ENCODE results near the gene ALOX15B.

Gene ALOX15B

GRCh38 chr17:8056976-8057625 is 18.2 kb downstream of the ALOX15B start:
- TF ChIP-seq GATA2 (IDR thresholded peaks at IDR 0.05; ENCODE audit: low read depth, low read length) = no peak
- no peak for TF ChIP-seq GATA3 (IDR thresholded peaks at IDR 0.05; ENCODE audit: low read depth, low read length)

DNA sequence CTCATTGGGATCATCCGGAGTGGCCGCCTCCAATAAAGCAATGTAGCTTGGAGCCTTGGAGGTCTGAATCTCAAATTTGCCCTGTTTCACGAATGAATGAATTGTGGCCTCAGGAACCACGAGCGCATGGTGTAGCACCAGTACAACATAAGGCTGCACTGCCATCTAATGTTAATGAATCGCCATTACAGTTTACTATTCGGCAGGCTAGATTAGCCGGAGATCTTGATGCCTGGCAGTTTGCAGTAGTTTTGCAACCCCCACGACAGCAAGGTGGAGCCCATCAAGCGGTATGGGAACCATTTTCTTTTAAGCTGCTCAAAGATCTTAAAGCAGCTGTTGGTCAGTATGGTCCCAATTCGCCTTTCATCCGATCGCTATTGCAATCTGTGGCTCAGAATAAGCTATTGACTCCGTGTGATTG is 18.8 kb downstream of the ALOX15B start:
- TF ChIP-seq GATA2 (IDR thresholded peaks at IDR 0.05; ENCODE audit: low read depth, low read length) = no peak
- no peak for TF ChIP-seq GATA3 (IDR thresholded peaks at IDR 0.05; ENCODE audit: low read depth, low read length)

GRCh38 chr17:8059131-8059530 is 20.3 kb downstream of the ALOX15B start:
- no peak for TF ChIP-seq GATA2 (IDR thresholded peaks at IDR 0.05; ENCODE audit: low read depth, low read length)
- TF ChIP-seq GATA3 (IDR thresholded peaks at IDR 0.05; ENCODE audit: low read depth, low read length) = no peak

- TF ChIP-seq GATA2 (IDR thresholded peaks at IDR 0.05; ENCODE audit: low read depth, low read length) (no peak), GATA3 (IDR thresholded peaks at IDR 0.05; ENCODE audit: low read depth, low read length) (no peak)
These were observed 21.4 kb downstream of the ALOX15B start for GRCh38 chr17:8060274-8060673.

GRCh38 chr17:8062435-8062806 is 23.6 kb downstream of the ALOX15B start:
- no peak for TF ChIP-seq GATA2 (IDR thresholded peaks at IDR 0.05; ENCODE audit: low read depth, low read length)
- no peak for TF ChIP-seq GATA3 (IDR thresholded peaks at IDR 0.05; ENCODE audit: low read depth, low read length)

GRCh38 chr17:8062807-8063483 is 24.1 kb downstream of the ALOX15B start:
- no peak for TF ChIP-seq GATA3 (IDR thresholded peaks at IDR 0.05; ENCODE audit: low read depth, low read length)
- no peak for TF ChIP-seq GATA2 (IDR thresholded peaks at IDR 0.05; ENCODE audit: low read depth, low read length)

DNA sequence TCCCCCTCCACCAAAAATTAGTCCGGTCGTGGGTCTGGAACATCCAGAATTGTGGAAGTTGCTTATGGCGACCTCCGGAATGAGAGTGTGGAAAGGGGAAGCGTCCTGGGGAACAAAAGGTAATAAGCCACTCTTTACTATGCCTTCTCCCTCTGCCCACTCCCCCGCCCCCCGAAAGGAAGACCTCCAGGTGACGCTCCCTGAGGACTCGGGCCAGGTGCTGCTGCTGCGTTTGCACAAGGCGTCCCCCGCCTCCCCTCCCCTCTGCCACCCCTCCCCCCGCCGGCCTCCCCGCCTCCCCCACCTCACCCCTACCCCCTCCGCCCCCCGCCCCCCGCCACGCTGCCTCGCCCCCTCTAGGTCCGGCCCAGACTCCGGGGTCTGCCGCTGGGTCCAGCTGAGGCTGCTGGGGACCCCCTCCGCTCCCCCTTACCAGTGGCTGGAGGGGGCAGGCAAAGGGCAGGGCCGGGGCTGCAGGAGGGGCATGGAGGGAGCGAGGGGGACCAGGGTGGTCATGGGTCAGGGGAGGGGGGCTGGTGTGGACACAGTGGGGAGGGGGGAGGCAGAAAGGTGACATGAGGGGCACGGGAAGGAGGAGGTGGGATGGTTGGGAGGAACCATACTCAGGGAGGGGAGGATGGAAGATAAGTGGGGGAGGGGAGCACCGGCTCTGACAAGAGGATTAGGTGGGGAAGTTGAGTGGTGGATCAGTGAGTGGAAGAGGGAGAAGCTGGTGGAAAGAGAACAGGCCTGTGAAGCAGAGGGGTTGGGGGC is 25.1 kb downstream of the ALOX15B start:
- TF ChIP-seq GATA3 (IDR thresholded peaks at IDR 0.05; ENCODE audit: low read depth, low read length) (no peak), GATA2 (IDR thresholded peaks at IDR 0.05; ENCODE audit: low read depth, low read length) (no peak)

- TF ChIP-seq GATA3 (IDR thresholded peaks at IDR 0.05; ENCODE audit: low read depth, low read length) (no peak), GATA2 (IDR thresholded peaks at IDR 0.05; ENCODE audit: low read depth, low read length) (no peak)
These were observed 25.7 kb downstream of the ALOX15B start for GRCh38 chr17:8064561-8065019.

DNA sequence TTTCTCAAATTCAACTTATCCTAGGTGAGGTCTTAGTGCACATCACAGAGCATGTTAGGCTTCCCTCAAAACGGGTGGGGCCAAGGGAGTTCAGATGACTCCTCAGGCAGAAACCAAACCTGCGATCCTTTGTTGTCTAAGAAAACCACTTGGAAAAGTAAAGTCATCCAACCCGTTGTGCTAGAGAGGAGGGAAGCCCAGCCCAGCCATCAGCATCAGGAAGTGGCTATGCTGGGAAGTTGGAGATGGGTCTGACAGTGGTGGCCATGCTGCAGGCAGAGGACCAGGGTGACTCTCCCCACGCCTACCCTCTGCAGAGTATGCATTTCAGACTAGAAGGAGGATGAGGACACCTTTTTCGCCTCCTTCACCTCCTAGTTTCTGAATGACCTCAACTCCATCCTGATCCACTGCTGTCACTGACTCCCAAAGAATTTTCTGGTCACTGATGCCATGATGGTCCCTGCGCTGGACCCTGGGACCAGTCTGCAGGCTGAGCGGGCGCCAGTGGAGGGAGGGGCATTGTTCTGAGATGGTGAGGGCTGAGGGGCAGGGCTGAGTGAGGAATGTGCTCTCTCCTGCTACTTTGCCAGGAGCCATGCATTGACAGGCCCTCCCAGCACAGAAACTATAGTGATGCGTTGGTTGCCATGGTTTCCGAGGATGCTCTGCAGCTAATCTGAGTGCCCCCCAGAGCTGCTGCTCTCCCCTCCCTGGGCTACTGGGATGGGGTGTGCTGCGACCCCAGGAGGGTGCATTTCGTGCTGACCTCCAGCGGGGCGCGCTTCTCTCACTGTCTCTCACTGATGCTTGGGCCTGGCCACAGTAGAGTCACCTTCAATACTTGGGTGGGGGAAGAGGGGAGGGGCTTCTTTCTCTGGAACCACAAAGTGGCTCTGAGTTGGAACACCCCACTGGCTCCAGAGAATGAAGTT is 28.2 kb downstream of the ALOX15B start:
- TF ChIP-seq GATA2 (IDR thresholded peaks at IDR 0.05; ENCODE audit: low read depth, low read length) (no peak), GATA3 (IDR thresholded peaks at IDR 0.05; ENCODE audit: low read depth, low read length) (no peak)

DNA sequence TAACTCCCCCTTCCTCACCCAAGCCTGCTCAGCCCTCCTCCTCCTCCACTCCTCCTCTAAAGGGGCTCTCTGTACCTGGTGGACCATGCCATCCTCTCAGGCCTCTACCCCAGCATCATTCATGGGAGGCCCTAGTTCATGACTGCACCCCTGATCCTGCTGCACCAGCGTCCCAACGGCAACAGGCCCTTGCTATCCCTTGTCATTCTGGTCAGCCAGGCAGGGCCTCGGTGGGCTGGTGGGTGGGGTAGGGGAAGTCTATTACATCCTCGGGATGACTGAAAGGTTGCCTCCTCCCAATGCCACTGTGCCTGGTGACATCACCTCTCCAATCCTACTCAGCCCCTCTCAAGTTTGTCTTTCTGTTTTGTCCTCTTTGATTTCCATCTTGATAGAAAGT is 28.9 kb downstream of the ALOX15B start:
- no peak for TF ChIP-seq GATA3 (IDR thresholded peaks at IDR 0.05; ENCODE audit: low read depth, low read length)
- TF ChIP-seq GATA2 (IDR thresholded peaks at IDR 0.05; ENCODE audit: low read depth, low read length) = no peak

DNA sequence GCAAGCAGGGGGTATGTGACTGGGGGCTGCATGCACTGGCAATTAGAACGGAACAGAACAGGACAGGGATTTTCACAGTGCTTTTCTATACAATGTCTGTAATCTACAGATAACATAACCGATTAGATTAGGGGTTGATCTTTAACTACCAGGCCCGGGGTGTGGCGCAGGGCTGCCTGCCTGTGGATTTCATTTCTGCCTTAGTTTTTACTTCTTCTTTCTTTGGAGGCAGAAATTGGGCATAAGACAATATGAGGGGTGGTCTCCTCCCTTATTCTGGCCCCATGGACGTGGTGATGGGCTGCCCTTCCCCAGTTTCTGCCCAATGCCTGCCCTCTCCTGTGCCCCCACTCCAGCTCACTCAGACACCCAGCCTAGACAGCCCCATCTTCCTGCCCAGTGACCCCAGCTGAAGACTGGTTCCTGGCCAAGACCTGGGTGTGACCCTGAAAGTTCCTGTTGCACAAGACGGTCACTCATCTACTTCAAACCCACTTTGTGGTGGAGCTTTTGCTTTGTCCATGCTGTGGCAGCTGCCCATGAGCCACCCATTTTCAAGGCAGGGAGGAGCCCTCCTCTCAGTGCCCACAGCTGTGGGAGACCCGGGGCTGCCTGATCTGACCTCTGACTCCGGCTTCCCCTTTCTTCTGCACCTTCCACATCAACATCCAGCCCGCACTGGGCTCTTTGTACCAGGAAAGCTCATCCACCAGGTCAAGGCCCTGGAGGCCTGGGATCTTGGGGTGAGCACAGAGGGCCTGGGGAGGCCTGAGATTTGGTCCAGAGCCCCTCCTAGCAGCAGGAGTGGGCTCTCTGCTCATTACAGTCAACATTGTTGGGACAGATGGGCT is 30.1 kb downstream of the ALOX15B start:
- TF ChIP-seq GATA2 (IDR thresholded peaks at IDR 0.05; ENCODE audit: low read depth, low read length) (no peak), GATA3 (IDR thresholded peaks at IDR 0.05; ENCODE audit: low read depth, low read length) (no peak)

DNA sequence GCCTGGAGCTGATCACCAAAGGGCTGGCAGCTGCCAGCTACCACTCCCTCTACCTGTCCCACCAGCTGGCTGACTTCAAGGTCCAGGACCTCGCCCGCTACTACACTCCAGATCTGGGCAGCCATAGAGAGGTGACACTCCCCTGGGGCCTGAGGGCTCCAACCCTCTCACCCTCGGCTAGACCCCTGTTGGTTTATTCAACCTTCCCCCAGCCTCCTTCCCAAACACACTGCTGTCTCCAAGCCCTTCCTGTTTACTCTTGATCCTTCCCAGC is 30.7 kb downstream of the ALOX15B start:
- TF ChIP-seq GATA2 (IDR thresholded peaks at IDR 0.05; ENCODE audit: low read depth, low read length) (no peak), GATA3 (IDR thresholded peaks at IDR 0.05; ENCODE audit: low read depth, low read length) (no peak)

DNA sequence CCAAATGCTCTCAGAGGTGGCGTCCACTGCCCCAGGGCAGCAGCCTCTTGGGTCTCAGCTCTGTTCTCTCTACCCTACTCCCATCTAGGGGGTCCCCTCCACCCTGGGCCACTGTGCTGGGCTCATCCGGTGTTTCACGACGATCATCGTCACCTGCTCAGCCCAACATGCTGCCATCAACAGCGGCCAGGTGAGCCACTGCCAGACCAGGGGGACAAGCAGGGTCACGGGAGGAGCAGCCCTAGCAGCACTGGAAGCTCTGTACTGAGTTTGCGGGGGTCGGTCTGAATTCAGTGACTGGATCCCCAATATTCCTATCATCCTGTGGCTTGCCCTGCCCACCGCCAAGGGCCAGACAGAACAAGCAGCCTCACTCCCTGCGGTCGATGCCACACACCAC is 32.6 kb downstream of the ALOX15B start:
- TF ChIP-seq GATA3 (IDR thresholded peaks at IDR 0.05; ENCODE audit: low read depth, low read length) = no peak
- no peak for TF ChIP-seq GATA2 (IDR thresholded peaks at IDR 0.05; ENCODE audit: low read depth, low read length)

All from SH-SY5Y (cell line).